Astrocyte of the cerebellum (primary cell): ENCODE measurements around the gene SLC39A13.

Experiments used
- DNase-seq: peaks from one replicate; pipeline ENCODE4 v3.0.0-alpha.2; 2011; ENCODE audit warnings: low read depth
- H3K4me3 ChIP-seq: 2 replicates; pipeline ENCODE4 v1.5.1; 2011; ENCODE audit warnings: mild to moderate bottlenecking, low read depth, low read length, moderate library complexity
- in situ Hi-C: cut with HindIII; loops from 2 replicates; pipeline ENCODE4 v1.10.0; 2017; ENCODE audit warnings: low sequenced_read_pairs
- TF ChIP-seq, protein P1 (sequence below): IDR thresholded peaks from 2 replicates; pipeline ENCODE4 v1.5.1; 2012; ENCODE audit warnings: low read length, low read depth, moderate library complexity, mild to moderate bottlenecking; ENCODE audit errors: missing control alignments

Gene SLC39A13

DNA sequence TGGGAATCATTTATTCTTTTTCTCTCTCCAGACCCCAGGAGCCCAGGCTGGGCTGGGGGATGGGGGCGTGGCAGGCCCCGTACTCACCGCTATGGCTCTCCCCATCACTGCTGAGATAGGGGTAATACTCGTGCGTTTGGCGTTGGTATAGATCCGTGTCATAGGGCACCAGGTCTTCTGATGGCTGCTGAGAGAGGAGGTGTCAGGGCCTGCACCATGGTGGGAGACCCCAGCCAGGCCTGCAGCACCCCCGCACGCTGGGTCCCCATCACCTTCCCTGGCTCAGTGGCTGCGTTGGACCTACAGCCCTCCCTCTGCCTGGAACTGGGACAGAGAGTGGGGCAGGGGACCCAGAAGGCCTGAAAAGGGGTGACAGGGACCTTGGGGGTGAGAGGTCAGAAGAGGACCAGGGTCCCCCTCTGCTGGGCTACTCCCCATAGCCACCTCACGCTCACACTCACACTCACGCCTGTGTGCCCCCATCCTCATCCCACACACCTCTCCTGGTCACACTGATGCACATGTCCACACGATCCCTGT, 32.8 kb upstream of the SLC39A13 start:
- DNase-seq = no peak
- in situ Hi-C loops = no loop called here
- TF ChIP-seq, protein P1, sequence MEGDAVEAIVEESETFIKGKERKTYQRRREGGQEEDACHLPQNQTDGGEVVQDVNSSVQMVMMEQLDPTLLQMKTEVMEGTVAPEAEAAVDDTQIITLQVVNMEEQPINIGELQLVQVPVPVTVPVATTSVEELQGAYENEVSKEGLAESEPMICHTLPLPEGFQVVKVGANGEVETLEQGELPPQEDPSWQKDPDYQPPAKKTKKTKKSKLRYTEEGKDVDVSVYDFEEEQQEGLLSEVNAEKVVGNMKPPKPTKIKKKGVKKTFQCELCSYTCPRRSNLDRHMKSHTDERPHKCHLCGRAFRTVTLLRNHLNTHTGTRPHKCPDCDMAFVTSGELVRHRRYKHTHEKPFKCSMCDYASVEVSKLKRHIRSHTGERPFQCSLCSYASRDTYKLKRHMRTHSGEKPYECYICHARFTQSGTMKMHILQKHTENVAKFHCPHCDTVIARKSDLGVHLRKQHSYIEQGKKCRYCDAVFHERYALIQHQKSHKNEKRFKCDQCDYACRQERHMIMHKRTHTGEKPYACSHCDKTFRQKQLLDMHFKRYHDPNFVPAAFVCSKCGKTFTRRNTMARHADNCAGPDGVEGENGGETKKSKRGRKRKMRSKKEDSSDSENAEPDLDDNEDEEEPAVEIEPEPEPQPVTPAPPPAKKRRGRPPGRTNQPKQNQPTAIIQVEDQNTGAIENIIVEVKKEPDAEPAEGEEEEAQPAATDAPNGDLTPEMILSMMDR = no peak
- H3K4me3 ChIP-seq = no peak overlapping the region

DNA sequence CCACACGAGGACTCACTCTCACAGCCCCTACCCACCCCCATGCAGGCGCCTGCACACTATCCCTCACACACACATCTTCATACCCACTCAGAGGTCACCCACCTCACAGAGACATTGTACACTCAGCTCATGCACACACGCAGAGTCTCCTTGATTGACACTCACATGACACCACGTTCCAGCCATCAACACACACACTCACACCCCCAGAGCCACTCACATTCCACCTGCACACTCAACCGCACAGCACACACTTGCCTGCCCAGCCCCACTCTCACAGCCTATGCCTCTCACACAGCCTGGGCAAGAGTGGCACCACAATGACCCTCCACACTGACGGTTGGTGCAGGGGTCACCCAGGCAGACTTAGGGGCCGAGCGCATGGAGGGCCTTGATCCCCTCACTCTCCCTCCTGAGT, 32.3 kb upstream of the SLC39A13 start:
- TF ChIP-seq, protein P1 = no peak
- in situ Hi-C loops = no loop called here
- no peak for DNase-seq
- no peak overlapping the region for H3K4me3 ChIP-seq

GRCh38 chr11:47376525-47377371, 31.6 kb upstream of the SLC39A13 start:
- TF ChIP-seq, protein P1 = no peak
- no peak overlapping the region for H3K4me3 ChIP-seq
- in situ Hi-C loops = no loop called here
- DNase-seq = no peak

- in situ Hi-C loops = no loop called here
- DNase-seq = no peak
- no peak overlapping the region for H3K4me3 ChIP-seq
- TF ChIP-seq, protein P1 = no peak
These were observed 30.8 kb upstream of the SLC39A13 start for GRCh38 chr11:47377571-47378009.

DNA sequence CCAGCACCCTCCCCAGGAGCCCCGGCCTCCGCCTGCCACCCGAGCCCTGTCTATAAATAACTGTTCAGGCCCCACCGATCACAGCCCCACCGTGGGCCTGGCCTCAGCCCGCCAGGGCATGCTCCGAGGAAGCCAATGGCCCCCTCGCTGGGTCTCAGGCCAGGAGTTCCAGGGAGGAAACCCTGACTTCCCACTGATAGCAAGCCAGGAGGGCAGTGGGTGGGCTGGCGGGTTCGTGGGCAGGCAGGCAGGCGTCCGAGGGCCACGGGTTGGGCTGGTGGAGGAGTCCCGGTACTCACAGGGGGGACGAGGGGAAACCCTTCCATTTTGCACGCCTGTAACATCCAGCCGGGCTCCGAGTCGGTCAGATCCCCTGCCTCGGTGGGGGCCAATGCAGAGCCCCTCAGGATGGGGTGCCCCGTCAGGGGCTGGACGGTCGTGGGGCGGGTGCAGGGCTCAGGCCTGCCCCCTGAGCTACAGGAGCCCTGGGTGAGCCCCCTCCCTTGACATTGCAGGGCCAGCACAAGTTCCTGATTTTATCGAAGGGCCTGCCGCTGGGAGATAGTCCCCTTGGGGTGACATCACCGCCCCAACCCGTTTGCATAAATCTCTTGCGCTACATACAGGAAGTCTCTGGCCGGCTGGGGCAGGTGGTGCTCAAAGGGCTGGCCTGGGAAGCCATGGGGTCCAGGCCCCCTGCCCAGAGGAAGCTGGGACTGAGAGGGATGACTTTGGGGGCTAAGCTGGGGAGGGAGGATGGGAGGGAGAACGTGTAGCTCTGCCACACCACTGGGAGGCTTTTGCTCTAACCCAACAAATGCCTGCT, 30.2 kb upstream of the SLC39A13 start, which contains the start of gene SPI1:
Gene SPI1 (minus strand): TSS at position 538 of the 826 bp plus-strand sequence. CDS start 194 bp downstream, at position 344.
- no peak within 1 kb of the TSS for H3K4me3 ChIP-seq
- no peak for DNase-seq
- in situ Hi-C loops = no loop called here
- TF ChIP-seq, protein P1 = no peak

- TF ChIP-seq, protein P1 = no peak
- no peak overlapping the region for H3K4me3 ChIP-seq
- DNase-seq = no peak
- in situ Hi-C loops = no loop called here
These were observed 29.6 kb upstream of the SLC39A13 start for GRCh38 chr11:47378836-47379170.
